Fibroblast of pulmonary artery (primary cell): ENCODE data around the gene IQCC.

Source experiments
- DNase-seq: peaks from one replicate; pipeline ENCODE4 v3.0.0-alpha.2; 2010; ENCODE audit warnings: low read depth
- H3K4me3 ChIP-seq: replicated peaks from 2 replicates; pipeline ENCODE4 v1.5.1; 2011; ENCODE audit warnings: low read depth, mild to moderate bottlenecking, control low read depth, low read length, moderate library complexity
- TF ChIP-seq, protein P1 (sequence below): IDR thresholded peaks from 2 replicates; pipeline ENCODE4 v1.5.1; 2011; ENCODE audit warnings: mild to moderate bottlenecking, control low read depth, low read length, inconsistent platforms; ENCODE audit errors: missing control alignments

Gene IQCC

DNA sequence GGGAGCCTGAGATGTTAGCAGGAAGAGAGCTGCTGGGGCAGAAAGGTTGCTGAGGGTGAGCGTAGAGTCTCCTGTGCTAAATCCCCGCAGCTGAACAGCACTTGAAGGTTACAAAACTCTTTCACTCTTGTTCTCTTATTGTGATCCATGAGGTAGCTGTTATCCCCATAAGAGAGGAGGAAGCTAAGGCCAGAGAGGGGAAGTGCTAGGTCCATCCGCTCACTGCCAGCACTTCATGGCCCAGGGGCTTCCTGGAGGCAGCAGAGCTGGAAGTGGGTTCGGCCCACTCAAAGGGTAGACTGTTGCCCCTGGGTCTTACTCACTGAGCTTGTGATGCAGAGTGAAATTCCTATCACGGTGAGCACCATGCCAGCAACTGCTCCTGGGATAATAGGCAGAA is 11.1 kb downstream of the IQCC start:
- DNase-seq: no peak
- TF ChIP-seq, protein P1, sequence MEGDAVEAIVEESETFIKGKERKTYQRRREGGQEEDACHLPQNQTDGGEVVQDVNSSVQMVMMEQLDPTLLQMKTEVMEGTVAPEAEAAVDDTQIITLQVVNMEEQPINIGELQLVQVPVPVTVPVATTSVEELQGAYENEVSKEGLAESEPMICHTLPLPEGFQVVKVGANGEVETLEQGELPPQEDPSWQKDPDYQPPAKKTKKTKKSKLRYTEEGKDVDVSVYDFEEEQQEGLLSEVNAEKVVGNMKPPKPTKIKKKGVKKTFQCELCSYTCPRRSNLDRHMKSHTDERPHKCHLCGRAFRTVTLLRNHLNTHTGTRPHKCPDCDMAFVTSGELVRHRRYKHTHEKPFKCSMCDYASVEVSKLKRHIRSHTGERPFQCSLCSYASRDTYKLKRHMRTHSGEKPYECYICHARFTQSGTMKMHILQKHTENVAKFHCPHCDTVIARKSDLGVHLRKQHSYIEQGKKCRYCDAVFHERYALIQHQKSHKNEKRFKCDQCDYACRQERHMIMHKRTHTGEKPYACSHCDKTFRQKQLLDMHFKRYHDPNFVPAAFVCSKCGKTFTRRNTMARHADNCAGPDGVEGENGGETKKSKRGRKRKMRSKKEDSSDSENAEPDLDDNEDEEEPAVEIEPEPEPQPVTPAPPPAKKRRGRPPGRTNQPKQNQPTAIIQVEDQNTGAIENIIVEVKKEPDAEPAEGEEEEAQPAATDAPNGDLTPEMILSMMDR: no peak
- no peak overlapping the region for H3K4me3 ChIP-seq

- DNase-seq: no peak
- TF ChIP-seq, protein P1: no peak
- no peak overlapping the region for H3K4me3 ChIP-seq
Observed at GRCh38 chr1:32219022-32219421, 13.6 kb downstream of the IQCC start.

- TF ChIP-seq, protein P1: no peak
- peak overlapping the region; percentile 99 for H3K4me3 ChIP-seq
- no peak for DNase-seq
Observed at GRCh38 chr1:32220746-32221580, 15.5 kb downstream of the IQCC start.

- TF ChIP-seq, protein P1: no peak
- no peak for DNase-seq
- H3K4me3 ChIP-seq: peak overlapping the region; percentile 99
Observed at GRCh38 chr1:32221581-32221979, 16.1 kb downstream of the IQCC start.

GRCh38 chr1:32221980-32222755 is 16.7 kb downstream of the IQCC start, which contains the start of the genes EIF3I and TMEM234:
EIF3I (plus strand) TSS chr1:32222407; CDS start chr1:32222442, 35 bp downstream.
TMEM234 (minus strand) TSS chr1:32222353; CDS start chr1:32222322, 31 bp downstream.
- peak; percentile 91 for DNase-seq
- peak within 1 kb of the TSS; percentile 99 for H3K4me3 ChIP-seq
- TF ChIP-seq, protein P1: no peak

DNA sequence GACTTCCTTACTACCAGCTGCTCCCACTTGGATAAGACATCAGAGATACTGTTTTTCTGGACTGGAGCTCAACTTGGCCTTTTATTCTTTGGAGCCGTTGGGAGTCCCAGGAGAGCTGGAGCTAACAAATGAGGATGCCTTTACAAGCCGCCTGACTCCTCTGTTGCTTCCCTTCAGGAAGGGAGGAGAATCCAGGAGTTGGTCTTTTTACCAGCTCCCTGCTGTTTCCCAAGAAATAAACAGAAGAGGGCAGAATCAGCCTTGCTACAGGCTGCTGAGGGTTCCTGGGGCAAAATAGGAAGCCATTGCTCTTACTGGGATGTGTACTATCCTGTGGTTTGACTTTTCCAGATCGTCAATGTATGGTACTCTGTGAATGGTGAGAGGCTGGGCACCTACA is 18.2 kb downstream of the IQCC start:
- no peak for DNase-seq
- TF ChIP-seq, protein P1: no peak
- H3K4me3 ChIP-seq: no peak overlapping the region
